ENCODE data around the gene QRICH1. TPM values are rescaled to one million over a fixed set of nuclear protein-coding genes. Genes with fewer than 3 reads are reported as not detected.

QRICH1 gene
- polyA plus RNA-seq, 3 donors, result 9.3 to 150 (median 16.1) TPM

DNA sequence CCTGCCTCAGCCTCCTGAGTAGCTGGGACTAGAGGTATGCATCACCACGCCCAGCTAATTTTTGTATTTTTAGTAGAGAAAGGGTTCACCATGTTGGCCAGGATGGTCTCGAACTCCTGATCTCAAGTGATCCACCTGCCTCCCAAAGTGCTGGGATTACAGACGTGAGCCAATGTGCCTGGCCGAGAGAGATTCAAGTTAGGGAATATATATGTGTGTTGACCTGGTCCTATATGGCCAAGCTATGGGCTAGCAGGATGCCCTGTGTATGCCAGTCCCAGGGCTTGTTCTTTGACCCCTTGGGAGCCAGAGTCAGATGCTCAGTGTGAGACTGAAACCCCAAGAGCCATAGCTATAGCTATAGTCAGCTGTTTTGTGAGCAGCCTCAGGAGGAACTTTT is 70.1 kb downstream of the QRICH1 start:
- H3K9me3 ChIP-seq (replicated peaks in 1 of 2; ENCODE audit: control insufficient read depth in 1 of 2, insufficient read depth in 1 of 2, low read length in 2 of 2), result no peaks in the 10 kb centered on the region
- peak overlapping the region in 3 of 7 donors; percentile 13 to 50 (median 23) for H3K27ac Mint-ChIP-seq
- H3K4me2 ChIP-seq (replicated peaks; ENCODE audit: extremely low read depth, low read length, poor library complexity, severe bottlenecking), result no peak overlapping the region
- no peaks in the 10 kb centered on the region for H3K27me3 ChIP-seq (ENCODE audit: control insufficient read depth in 2 of 2, insufficient read depth in 2 of 2, low read length in 2 of 2)
- H3K4me3 ChIP-seq (replicated peaks in 1 of 3; ENCODE audit: low read depth in 2 of 3, low read length in 3 of 3), result no peak overlapping the region
- H3K36me3 Mint-ChIP-seq, result peaks cover 33 to 34% of the 10 kb centered on the region in 2 donors
- peaks cover 39% of the 10 kb centered on the region for H3K4me1 Mint-ChIP-seq
- no peak for DNase-seq
- no peaks in the 10 kb centered on the region for H4K20me1 ChIP-seq (ENCODE audit: insufficient read depth, low read length)
- H3K9ac ChIP-seq (ENCODE audit: insufficient read depth, low read length, poor library complexity, severe bottlenecking), result no peak overlapping the region
- H2AFZ ChIP-seq (ENCODE audit: insufficient read depth, low read depth, low read length, poor library complexity, severe bottlenecking), result no peak overlapping the region
- intact Hi-C loops (cut with micrococcal nuclease), result loop anchor here (5.0 kb wide), 2 partner anchors 36 to 69 kb away; partner anchors contain the start of gene QRICH1 (in 2 of the 2)
- peaks cover 37 to 42% of the 10 kb centered on the region in 2 donors for H3K4me1 ChIP-seq (ENCODE audit: control insufficient read depth in 1 of 2, insufficient read depth in 2 of 2, low read length in 2 of 2)
- TF ChIP-seq, protein P1, sequence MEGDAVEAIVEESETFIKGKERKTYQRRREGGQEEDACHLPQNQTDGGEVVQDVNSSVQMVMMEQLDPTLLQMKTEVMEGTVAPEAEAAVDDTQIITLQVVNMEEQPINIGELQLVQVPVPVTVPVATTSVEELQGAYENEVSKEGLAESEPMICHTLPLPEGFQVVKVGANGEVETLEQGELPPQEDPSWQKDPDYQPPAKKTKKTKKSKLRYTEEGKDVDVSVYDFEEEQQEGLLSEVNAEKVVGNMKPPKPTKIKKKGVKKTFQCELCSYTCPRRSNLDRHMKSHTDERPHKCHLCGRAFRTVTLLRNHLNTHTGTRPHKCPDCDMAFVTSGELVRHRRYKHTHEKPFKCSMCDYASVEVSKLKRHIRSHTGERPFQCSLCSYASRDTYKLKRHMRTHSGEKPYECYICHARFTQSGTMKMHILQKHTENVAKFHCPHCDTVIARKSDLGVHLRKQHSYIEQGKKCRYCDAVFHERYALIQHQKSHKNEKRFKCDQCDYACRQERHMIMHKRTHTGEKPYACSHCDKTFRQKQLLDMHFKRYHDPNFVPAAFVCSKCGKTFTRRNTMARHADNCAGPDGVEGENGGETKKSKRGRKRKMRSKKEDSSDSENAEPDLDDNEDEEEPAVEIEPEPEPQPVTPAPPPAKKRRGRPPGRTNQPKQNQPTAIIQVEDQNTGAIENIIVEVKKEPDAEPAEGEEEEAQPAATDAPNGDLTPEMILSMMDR (IDR thresholded peaks at IDR 0.05), result no peak
- 89% methylated on average over 3 of the region's 4 CpGs for WGBS (ENCODE audit: insufficient coverage)
- H3K9me3 Mint-ChIP-seq, result no peaks in the 10 kb centered on the region
- peaks cover 71% of the 10 kb centered on the region for H3K79me2 ChIP-seq (ENCODE audit: insufficient read depth, low read length)
- H3K27me3 Mint-ChIP-seq (ENCODE audit: low read depth in 3 of 3), result peaks cover 0 to 2% (median 0%) of the 10 kb centered on the region in 3 donors
- H3K36me3 ChIP-seq (replicated peaks in 1 of 2; ENCODE audit: control insufficient read depth in 1 of 2, insufficient read depth in 2 of 2, low read length in 2 of 2), result peaks cover 32 to 40% of the 10 kb centered on the region in 2 donors
- peak overlapping the region in 1 of 2 donors; percentile 49 for H3K27ac ChIP-seq (ENCODE audit: low read depth in 1 of 2, low read length in 2 of 2)
- no peak overlapping the region for H3K4me3 Mint-ChIP-seq

DNA sequence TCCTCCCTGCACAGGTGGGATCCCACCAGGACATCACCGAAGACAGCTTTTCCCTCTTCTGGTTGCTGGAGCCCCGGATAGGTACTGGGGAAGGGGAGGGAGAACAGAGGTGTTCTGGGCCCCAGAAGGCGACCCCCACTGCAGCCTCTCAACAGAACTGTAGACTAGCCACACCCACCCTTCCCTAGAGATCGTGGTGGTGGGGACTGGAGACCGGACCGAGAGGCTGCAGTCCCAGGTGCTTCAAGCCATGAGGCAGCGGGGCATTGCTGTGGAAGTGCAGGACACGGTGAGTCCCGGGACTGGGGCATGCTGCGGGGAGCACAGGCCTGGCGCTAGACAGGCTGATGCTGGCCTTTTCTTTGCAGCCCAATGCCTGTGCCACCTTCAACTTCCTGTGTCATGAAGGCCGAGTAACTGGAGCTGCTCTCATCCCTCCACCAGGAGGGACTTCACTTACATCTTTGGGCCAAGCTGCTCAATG is 71.1 kb downstream of the QRICH1 start:
- Histone ChIP-seq H4K20me1 (ENCODE audit: insufficient read depth, low read length) (peaks cover under 1% of the 10 kb centered on the region), H3K4me1 (ENCODE audit: control insufficient read depth in 1 of 2, insufficient read depth in 2 of 2, low read length in 2 of 2) (peaks cover 34 to 42% of the 10 kb centered on the region in 2 donors), H3K9me3 (replicated peaks in 1 of 2; ENCODE audit: control insufficient read depth in 1 of 2, insufficient read depth in 1 of 2, low read length in 2 of 2) (no peaks in the 10 kb centered on the region), H3K79me2 (ENCODE audit: insufficient read depth, low read length) (peaks cover 65% of the 10 kb centered on the region), H3K27ac (ENCODE audit: low read depth in 1 of 2, low read length in 2 of 2) (peak overlapping the region; percentile 98), H2AFZ (ENCODE audit: insufficient read depth, low read depth, low read length, poor library complexity, severe bottlenecking) (peak overlapping the region; percentile 89), H3K27me3 (ENCODE audit: control insufficient read depth in 2 of 2, insufficient read depth in 2 of 2, low read length in 2 of 2) (no peaks in the 10 kb centered on the region), H3K4me2 (replicated peaks; ENCODE audit: extremely low read depth, low read length, poor library complexity, severe bottlenecking) (peak overlapping the region; percentile 94), H3K36me3 (replicated peaks in 1 of 2; ENCODE audit: control insufficient read depth in 1 of 2, insufficient read depth in 2 of 2, low read length in 2 of 2) (peaks cover 32 to 40% of the 10 kb centered on the region in 2 donors), H3K4me3 (replicated peaks in 1 of 3; ENCODE audit: low read depth in 2 of 3, low read length in 3 of 3) (peak overlapping the region; percentile 71 to 90 (median 84)), H3K9ac (ENCODE audit: insufficient read depth, low read length, poor library complexity, severe bottlenecking) (peak overlapping the region; percentile 98)
- TF ChIP-seq, protein P1 (IDR thresholded peaks at IDR 0.05), result no peak
- peak overlapping the region; percentile 94 to 98 (median 96) for H3K27ac Mint-ChIP-seq
- intact Hi-C loops (cut with micrococcal nuclease), result loop anchor here (5.0 kb wide), 2 partner anchors 35 to 70 kb away; partner anchors contain the start of gene QRICH1 (in 2 of the 2)
- WGBS (ENCODE audit: insufficient coverage), result 50% methylated on average over 8 of the region's 12 CpGs
- H3K4me1 Mint-ChIP-seq, result peaks cover 32% of the 10 kb centered on the region
- peaks cover 0 to 2% (median 0%) of the 10 kb centered on the region in 3 donors for H3K27me3 Mint-ChIP-seq (ENCODE audit: low read depth in 3 of 3)
- DNase-seq, result no peak
- no peaks in the 10 kb centered on the region for H3K9me3 Mint-ChIP-seq
- H3K4me3 Mint-ChIP-seq, result peak overlapping the region; percentile 90 to 92
- H3K36me3 Mint-ChIP-seq, result peaks cover 33 to 34% of the 10 kb centered on the region in 2 donors

Measured in CD14-positive monocyte (primary cell).